CD14-positive monocyte (primary cell): ENCODE data around the gene GMEB2. TPM values are rescaled to one million over a fixed set of nuclear protein-coding genes. Genes with fewer than 3 reads are reported as not detected.

Source experiments
- DNase-seq, 3 donors: peaks; one replicate each; pipeline ENCODE4 v3.0.0-alpha.2; 2011 to 2022
- H2AFZ ChIP-seq: 2 replicates; pipeline ENCODE4 v1.6.0; 2012; ENCODE audit warnings: mild to moderate bottlenecking, low read depth, low read length, inconsistent platforms; ENCODE audit not compliant: insufficient read depth, poor library complexity, severe bottlenecking
- H3K27ac ChIP-seq, 2 donors: 1 replicate in 1 of 2; 2 replicates in 1 of 2; pipeline ENCODE4 v1.5.1; 2012 to 2013; ENCODE audit warnings: low read length in 2 of 2, control low read depth in 1 of 2, inconsistent platforms in 1 of 2, low read depth in 1 of 2, mild to moderate bottlenecking in 1 of 2
- H3K27me3 ChIP-seq, 2 donors: one replicate each; pipeline versions ENCODE4 v1.6.0 to v1.6.1; 2011 to 2013; ENCODE audit warnings: low read length in 2 of 2; ENCODE audit not compliant: control insufficient read depth in 2 of 2, insufficient read depth in 2 of 2
- H3K36me3 ChIP-seq, 2 donors: replicated peaks in 1 of 2; 1 replicate in 1 of 2; 2 replicates in 1 of 2; pipeline versions ENCODE4 v1.5.1 to v1.6.1; 2012 to 2013; ENCODE audit warnings: low read length in 2 of 2, control low read depth in 1 of 2, inconsistent platforms in 1 of 2, mild to moderate bottlenecking in 1 of 2; ENCODE audit not compliant: insufficient read depth in 2 of 2, control insufficient read depth in 1 of 2
- H3K4me1 ChIP-seq, 2 donors: 1 replicate in 1 of 2; 2 replicates in 1 of 2; pipeline versions ENCODE4 v1.5.1 to v1.6.1; 2012 to 2013; ENCODE audit warnings: low read length in 2 of 2, control low read depth in 1 of 2, inconsistent platforms in 1 of 2, mild to moderate bottlenecking in 1 of 2, moderate library complexity in 1 of 2; ENCODE audit not compliant: insufficient read depth in 2 of 2, control insufficient read depth in 1 of 2
- H3K4me2 ChIP-seq: replicated peaks from 2 replicates; pipeline ENCODE3; 2012; ENCODE audit warnings: low read length, moderate library complexity, mild to moderate bottlenecking; ENCODE audit not compliant: poor library complexity, severe bottlenecking; ENCODE audit errors: extremely low read depth
- H3K4me3 ChIP-seq, 3 experiments: fragments of 200-600 bp in 1 of 3; sonication (generic) in 1 of 3; replicated peaks in 1 of 3; 1 replicate in 2 of 3; 2 replicates in 1 of 3; pipeline ENCODE4 v1.5.1; 2011 to 2013; ENCODE audit warnings: low read length in 3 of 3, mild to moderate bottlenecking in 3 of 3, control low read depth in 2 of 3, low read depth in 2 of 3, inconsistent platforms in 1 of 3, moderate library complexity in 1 of 3
- H3K79me2 ChIP-seq: 2 replicates; pipeline ENCODE4 v1.6.0; 2012; ENCODE audit warnings: mild to moderate bottlenecking, control low read depth, inconsistent platforms, low read length, moderate library complexity; ENCODE audit not compliant: insufficient read depth
- H3K9ac ChIP-seq: 2 replicates; pipeline ENCODE4 v1.6.0; 2017; ENCODE audit warnings: low read length, mild to moderate bottlenecking; ENCODE audit not compliant: insufficient read depth, poor library complexity, severe bottlenecking
- H3K9me3 ChIP-seq, 2 donors: replicated peaks in 1 of 2; 1 replicate in 1 of 2; 2 replicates in 1 of 2; pipeline versions ENCODE4 v1.5.1 to v1.6.1; 2012 to 2013; ENCODE audit warnings: low read length in 2 of 2, control low read depth in 1 of 2; ENCODE audit not compliant: control insufficient read depth in 1 of 2, insufficient read depth in 1 of 2
- H4K20me1 ChIP-seq: 2 replicates; pipeline ENCODE4 v1.6.0; 2012; ENCODE audit warnings: mild to moderate bottlenecking, low read length, control low read depth, moderate library complexity; ENCODE audit not compliant: insufficient read depth
- H3K27ac Mint-ChIP-seq, 7 donors: one replicate each; pipeline ENCODE4 v1.8.0; 2020; ENCODE audit warnings: mild to moderate bottlenecking in 7 of 7, mixed read lengths in 7 of 7, moderate library complexity in 6 of 7, inconsistent platforms in 2 of 7
- H3K27me3 Mint-ChIP-seq, 3 donors: one replicate each; pipeline ENCODE4 v1.8.0; 2021 to 2022; ENCODE audit warnings: low read depth in 3 of 3, mild to moderate bottlenecking in 3 of 3, mixed read lengths in 3 of 3, moderate library complexity in 3 of 3, inconsistent platforms in 1 of 3
- H3K36me3 Mint-ChIP-seq, 2 donors: one replicate each; pipeline ENCODE4 v1.8.0; 2020; ENCODE audit warnings: mixed read lengths in 2 of 2, inconsistent platforms in 1 of 2, mild to moderate bottlenecking in 1 of 2
- H3K4me1 Mint-ChIP-seq: one replicate; pipeline ENCODE4 v1.8.0; 2020; ENCODE audit warnings: mild to moderate bottlenecking, mixed read lengths
- H3K4me3 Mint-ChIP-seq, 2 donors: one replicate each; pipeline ENCODE4 v1.8.0; 2020; ENCODE audit warnings: mild to moderate bottlenecking in 2 of 2, mixed read lengths in 2 of 2, moderate library complexity in 1 of 2
- H3K9me3 Mint-ChIP-seq, 7 donors: one replicate each; pipeline ENCODE4 v1.8.0; 2020 to 2022; ENCODE audit warnings: mixed read lengths in 7 of 7, mild to moderate bottlenecking in 6 of 7, moderate library complexity in 6 of 7, inconsistent platforms in 2 of 7
- WGBS: methylation state at CpG from one replicate; pipeline ENCODE4 v1.1.5; 2013; ENCODE audit warnings: missing lambda C conversion rate; ENCODE audit not compliant: insufficient coverage; 5-methylcytosine and 5-hydroxymethylcytosine counted together
- intact Hi-C, 2 donors: fragments of 100-400 bp; cut with micrococcal nuclease; formaldehyde crosslinking; loops; one replicate each; pipeline versions ENCODE4 v1.15.0 to v1.15.1; 2023
- polyA plus RNA-seq, 3 donors: library from polyadenylated mRNA; depleted of rRNA in 1 of 3; unstranded in 2 of 3; stranded (reverse) in 1 of 3; fragments of 300-500 nt in 2 of 3; fragments of >200 nt in 1 of 3; fragmentation: Illumina TruSeq in 2 of 3; gene quantifications; 1 replicate in 2 of 3; 2 replicates in 1 of 3; pipeline ENCODE4 v1.2.3, GENCODE V29; 2012 to 2021
- TF ChIP-seq, protein P1 (sequence below): fragments of 200-600 bp; IDR thresholded peaks from one replicate; pipeline ENCODE4 v1.8.0; 2022; ENCODE audit warnings: antibody characterized with exemption, mild to moderate bottlenecking

GMEB2 gene
- polyA plus RNA-seq, 3 donors, result 2.7 to 11.7 (median 3.8) TPM

GRCh38 chr20:63656451-63656850 lies 29.6 kb upstream of the GMEB2 start:
- peaks cover 9% of the 10 kb centered on the region for H3K79me2 ChIP-seq
- Mint-ChIP-seq H3K36me3 (peaks cover 14 to 15% of the 10 kb centered on the region in 2 donors), H3K9me3 (peaks cover 0 to 6% (median 3%) of the 10 kb centered on the region in 7 donors), H3K4me1 (peaks cover 42% of the 10 kb centered on the region), H3K27ac (peak overlapping the region in 1 of 7 donors; percentile 58), H3K4me3 (no peak overlapping the region), H3K27me3 (peaks cover 13 to 29% (median 21%) of the 10 kb centered on the region in 3 donors)
- intact Hi-C loops, result loop anchor here (5.0 kb wide), 2 partner anchors 51 to 86 kb away; partner anchors contain the start of genes ARFRP1 (in 1 of the 2) and ZGPAT (in 1 of the 2)
- peaks cover 36 to 47% of the 10 kb centered on the region in 2 donors for H3K4me1 ChIP-seq
- no peak overlapping the region for H2AFZ ChIP-seq
- H3K9me3 ChIP-seq, result peaks cover 0 to 6% of the 10 kb centered on the region in 2 donors
- TF ChIP-seq, protein P1, sequence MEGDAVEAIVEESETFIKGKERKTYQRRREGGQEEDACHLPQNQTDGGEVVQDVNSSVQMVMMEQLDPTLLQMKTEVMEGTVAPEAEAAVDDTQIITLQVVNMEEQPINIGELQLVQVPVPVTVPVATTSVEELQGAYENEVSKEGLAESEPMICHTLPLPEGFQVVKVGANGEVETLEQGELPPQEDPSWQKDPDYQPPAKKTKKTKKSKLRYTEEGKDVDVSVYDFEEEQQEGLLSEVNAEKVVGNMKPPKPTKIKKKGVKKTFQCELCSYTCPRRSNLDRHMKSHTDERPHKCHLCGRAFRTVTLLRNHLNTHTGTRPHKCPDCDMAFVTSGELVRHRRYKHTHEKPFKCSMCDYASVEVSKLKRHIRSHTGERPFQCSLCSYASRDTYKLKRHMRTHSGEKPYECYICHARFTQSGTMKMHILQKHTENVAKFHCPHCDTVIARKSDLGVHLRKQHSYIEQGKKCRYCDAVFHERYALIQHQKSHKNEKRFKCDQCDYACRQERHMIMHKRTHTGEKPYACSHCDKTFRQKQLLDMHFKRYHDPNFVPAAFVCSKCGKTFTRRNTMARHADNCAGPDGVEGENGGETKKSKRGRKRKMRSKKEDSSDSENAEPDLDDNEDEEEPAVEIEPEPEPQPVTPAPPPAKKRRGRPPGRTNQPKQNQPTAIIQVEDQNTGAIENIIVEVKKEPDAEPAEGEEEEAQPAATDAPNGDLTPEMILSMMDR, result no peak
- H3K36me3 ChIP-seq, result peaks cover 6 to 14% of the 10 kb centered on the region in 2 donors
- H3K4me3 ChIP-seq, result no peak overlapping the region
- H4K20me1 ChIP-seq, result no peaks in the 10 kb centered on the region
- peaks cover 12 to 26% of the 10 kb centered on the region in 2 donors for H3K27me3 ChIP-seq
- WGBS, result 84% methylated on average over 3 of the region's 3 CpGs
- no peak overlapping the region for H3K27ac ChIP-seq
- H3K9ac ChIP-seq, result no peak overlapping the region
- DNase-seq, result no peak
- no peak overlapping the region for H3K4me2 ChIP-seq

DNA sequence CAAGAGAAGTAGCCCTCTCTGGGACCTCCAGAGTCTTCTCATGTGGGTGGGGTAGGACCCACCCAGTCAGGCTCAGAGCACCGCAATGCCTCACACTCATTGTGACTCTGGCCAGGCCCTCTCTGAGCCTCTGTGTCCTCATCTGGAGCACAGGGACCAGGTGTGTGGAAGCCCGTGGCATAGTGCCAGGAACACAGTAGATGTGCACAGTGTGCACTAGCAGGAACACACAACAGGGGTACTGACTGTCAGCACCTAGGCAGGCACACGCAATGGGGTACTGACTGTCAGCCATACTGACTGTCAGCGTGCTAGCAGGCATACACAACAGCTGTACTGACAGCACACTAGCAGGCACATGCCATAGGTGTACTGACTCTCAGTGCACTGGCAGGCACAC lies 28.3 kb upstream of the GMEB2 start:
- Histone ChIP-seq H3K9ac (no peak overlapping the region), H3K4me3 (no peak overlapping the region), H3K79me2 (peaks cover 9% of the 10 kb centered on the region), H3K36me3 (peaks cover 0 to 2% of the 10 kb centered on the region in 2 donors), H2AFZ (no peak overlapping the region), H3K9me3 (peaks cover 0 to 7% of the 10 kb centered on the region in 2 donors), H3K27ac (no peak overlapping the region), H3K4me1 (peaks cover 36 to 47% of the 10 kb centered on the region in 2 donors), H3K27me3 (peaks cover 16 to 33% of the 10 kb centered on the region in 2 donors), H4K20me1 (no peaks in the 10 kb centered on the region), H3K4me2 (no peak overlapping the region)
- Mint-ChIP-seq H3K27ac (no peak overlapping the region), H3K4me3 (no peak overlapping the region), H3K4me1 (peaks cover 40% of the 10 kb centered on the region), H3K27me3 (peaks cover 20 to 36% (median 28%) of the 10 kb centered on the region in 3 donors), H3K36me3 (peaks cover 6 to 8% of the 10 kb centered on the region in 2 donors), H3K9me3 (peaks cover 0 to 8% (median 3%) of the 10 kb centered on the region in 7 donors)
- intact Hi-C loops, result loop anchor here (5.0 kb wide), 2 partner anchors 52 to 87 kb away; partner anchors contain the start of genes ARFRP1 (in 1 of the 2) and ZGPAT (in 1 of the 2)
- TF ChIP-seq, protein P1, result no peak
- no peak for DNase-seq
- 96% methylated on average over 4 of the region's 4 CpGs for WGBS
